Activated CD4-positive, alpha-beta T cell treated with anti-CD3 and anti-CD28 coated beads, Interleukin-2, amount 50 U/mL, for 4 hours (primary cell): Measurements from ENCODE around the gene PANK3.
"Not testable (repeated sequence)": the region's sequence is repeated elsewhere in the genome, so short reads cannot be mapped to it uniquely, and the experiment has no call there.

Source experiments
- DNase-seq, 2 experiments: peaks; one replicate each; pipeline ENCODE4 v3.0.0-alpha.2; 2020

PANK3 gene

GRCh38 chr5:168591302-168592013 lies 12.3 kb upstream of the PANK3 start:
- DNase-seq: no peak

GRCh38 chr5:168590666-168591065 lies 11.5 kb upstream of the PANK3 start:
- no peak for DNase-seq

- no peak for DNase-seq
Measured at GRCh38 chr5:168587987-168588386, 8.8 kb upstream of the PANK3 start.

GRCh38 chr5:168585119-168585856 lies 6.1 kb upstream of the PANK3 start:
- DNase-seq: no peak

GRCh38 chr5:168583742-168584482 lies 4.7 kb upstream of the PANK3 start:
- no peak for DNase-seq

GRCh38 chr5:168580814-168581469 lies 1.8 kb upstream of the PANK3 start:
- not testable (repeated sequence) for DNase-seq

- DNase-seq: no peak
Measured at GRCh38 chr5:168580227-168580508, 1.0 kb upstream of the PANK3 start.

GRCh38 chr5:168579488-168580226 lies 489 bp upstream of the PANK3 start:
- peak; percentile 96 for DNase-seq

- no peak for DNase-seq
Measured at GRCh38 chr5:168578006-168578405, 1.2 kb downstream of the PANK3 start.

GRCh38 chr5:168575391-168576372 lies 3.5 kb downstream of the PANK3 start:
- no peak for DNase-seq

- not testable (repeated sequence) for DNase-seq
Measured at GRCh38 chr5:168574156-168574555, 5.0 kb downstream of the PANK3 start.

GRCh38 chr5:168573663-168574062 lies 5.5 kb downstream of the PANK3 start:
- DNase-seq: not testable (repeated sequence)

- no peak for DNase-seq
Measured at GRCh38 chr5:168570490-168571328, 8.5 kb downstream of the PANK3 start.

GRCh38 chr5:168568738-168569137 lies 10.4 kb downstream of the PANK3 start:
- no peak for DNase-seq

GRCh38 chr5:168563959-168564358 lies 15.2 kb downstream of the PANK3 start:
- no peak for DNase-seq

- DNase-seq: no peak
Measured at GRCh38 chr5:168562279-168562678, 16.9 kb downstream of the PANK3 start.

- no peak for DNase-seq
Measured at GRCh38 chr5:168557389-168557788, 21.8 kb downstream of the PANK3 start.

- no peak for DNase-seq
Measured at GRCh38 chr5:168553377-168554130, 25.6 kb downstream of the PANK3 start.

- DNase-seq: no peak
Measured at GRCh38 chr5:168552146-168552545, 27.0 kb downstream of the PANK3 start.

GRCh38 chr5:168550656-168551055 lies 28.5 kb downstream of the PANK3 start:
- no peak for DNase-seq
